Activated gamma-delta T cell treated with Interleukin-2 at 50 U/mL for 16 hours (primary cell): ENCODE data around the gene CLN5.
A peak's percentile ranks its signal among the peaks of the same experiment; 100 is the strongest.
"Not testable (repeated sequence)": the region's sequence is repeated elsewhere in the genome, so short reads cannot be mapped to it uniquely, and the experiment has no call there.

ENCODE experiments used
- DNase-seq: peaks from one replicate; pipeline ENCODE4 v3.0.0-alpha.2; 2020

Gene CLN5

GRCh38 chr13:76976490-76976889 lies 15.4 kb upstream of the CLN5 start:
- DNase-seq = no peak

- no peak for DNase-seq
These were observed 15.0 kb upstream of the CLN5 start for GRCh38 chr13:76976929-76977328.

- peak; percentile 88 for DNase-seq
These were observed 11.7 kb upstream of the CLN5 start for GRCh38 chr13:76980075-76980718.

- no peak for DNase-seq
These were observed 9.8 kb upstream of the CLN5 start for GRCh38 chr13:76982061-76982460.

GRCh38 chr13:76983676-76984075 lies 8.2 kb upstream of the CLN5 start:
- DNase-seq = no peak

GRCh38 chr13:76991432-76991795 lies 467 bp upstream of the CLN5 start:
- peak; percentile 78 for DNase-seq

GRCh38 chr13:76992548-76993001 lies 694 bp downstream of the CLN5 start:
- DNase-seq = no peak

- DNase-seq = no peak
These were observed 1.1 kb downstream of the CLN5 start for GRCh38 chr13:76993021-76993420.

- DNase-seq = no peak
These were observed 1.6 kb downstream of the CLN5 start for GRCh38 chr13:76993473-76993872.

GRCh38 chr13:76994281-76994680 lies 2.4 kb downstream of the CLN5 start:
- no peak for DNase-seq

- no peak for DNase-seq
These were observed 8.6 kb downstream of the CLN5 start for GRCh38 chr13:77000475-77000874.

- no peak for DNase-seq
These were observed 9.7 kb downstream of the CLN5 start for GRCh38 chr13:77001540-77001939.

GRCh38 chr13:77001963-77002587 lies 10.2 kb downstream of the CLN5 start:
- DNase-seq = no peak

- no peak for DNase-seq
These were observed 10.8 kb downstream of the CLN5 start for GRCh38 chr13:77002590-77003190.

GRCh38 chr13:77008337-77008736 lies 16.5 kb downstream of the CLN5 start:
- DNase-seq = not testable (repeated sequence)

GRCh38 chr13:77009011-77009410 lies 17.1 kb downstream of the CLN5 start:
- no peak for DNase-seq

GRCh38 chr13:77009719-77010118 lies 17.8 kb downstream of the CLN5 start:
- DNase-seq = not testable (repeated sequence)

- DNase-seq = no peak
These were observed 22.1 kb downstream of the CLN5 start for GRCh38 chr13:77013853-77014542.

GRCh38 chr13:77014906-77015685 lies 23.2 kb downstream of the CLN5 start:
- DNase-seq = no peak

- DNase-seq = no peak
These were observed 24.5 kb downstream of the CLN5 start for GRCh38 chr13:77016251-77016812.

- DNase-seq = no peak
These were observed 25.2 kb downstream of the CLN5 start for GRCh38 chr13:77016888-77017623.

GRCh38 chr13:77019756-77020155 lies 27.9 kb downstream of the CLN5 start:
- DNase-seq = no peak
